H4 (cell line): Measurements from ENCODE around the gene NACC2. TPM values are rescaled to one million over a fixed set of nuclear protein-coding genes. Genes with fewer than 3 reads are reported as not detected.
"Not testable (repeated sequence)": the region's sequence is repeated elsewhere in the genome, so short reads cannot be mapped to it uniquely, and the experiment has no call there.

Source experiments
- DNase-seq: peaks from one replicate; pipeline ENCODE4 v3.0.0-alpha.2; 2015; ENCODE audit warnings: low spot score
- total RNA-seq: library from RNA; depleted of rRNA; stranded (reverse); fragments of >200 nt; shearing (Covaris generic); gene quantifications from 2 replicates; pipeline ENCODE4 v1.2.3, GENCODE V29; 2014

The NACC2 gene
- total RNA-seq, 1 experiment from 2014 or later = 5.6 TPM

DNA sequence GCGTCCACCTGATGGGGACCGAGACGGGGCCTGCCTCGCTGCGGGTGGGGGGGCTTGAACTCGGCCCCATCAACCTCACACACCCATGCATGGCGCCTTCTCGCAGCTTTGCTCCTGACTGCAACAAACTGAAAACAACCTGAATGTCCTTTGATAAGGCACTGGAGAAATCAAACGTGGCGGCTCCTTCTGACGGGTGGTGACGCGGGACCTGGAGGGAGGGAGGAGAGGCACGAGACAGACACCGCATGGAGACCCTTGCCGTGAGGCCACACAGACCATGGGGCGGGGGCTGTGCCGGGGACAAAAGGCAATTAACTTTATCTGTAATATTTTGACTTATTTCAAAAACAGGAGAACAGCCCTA is 48.6 kb downstream of the NACC2 start:
- DNase-seq = no peak

DNA sequence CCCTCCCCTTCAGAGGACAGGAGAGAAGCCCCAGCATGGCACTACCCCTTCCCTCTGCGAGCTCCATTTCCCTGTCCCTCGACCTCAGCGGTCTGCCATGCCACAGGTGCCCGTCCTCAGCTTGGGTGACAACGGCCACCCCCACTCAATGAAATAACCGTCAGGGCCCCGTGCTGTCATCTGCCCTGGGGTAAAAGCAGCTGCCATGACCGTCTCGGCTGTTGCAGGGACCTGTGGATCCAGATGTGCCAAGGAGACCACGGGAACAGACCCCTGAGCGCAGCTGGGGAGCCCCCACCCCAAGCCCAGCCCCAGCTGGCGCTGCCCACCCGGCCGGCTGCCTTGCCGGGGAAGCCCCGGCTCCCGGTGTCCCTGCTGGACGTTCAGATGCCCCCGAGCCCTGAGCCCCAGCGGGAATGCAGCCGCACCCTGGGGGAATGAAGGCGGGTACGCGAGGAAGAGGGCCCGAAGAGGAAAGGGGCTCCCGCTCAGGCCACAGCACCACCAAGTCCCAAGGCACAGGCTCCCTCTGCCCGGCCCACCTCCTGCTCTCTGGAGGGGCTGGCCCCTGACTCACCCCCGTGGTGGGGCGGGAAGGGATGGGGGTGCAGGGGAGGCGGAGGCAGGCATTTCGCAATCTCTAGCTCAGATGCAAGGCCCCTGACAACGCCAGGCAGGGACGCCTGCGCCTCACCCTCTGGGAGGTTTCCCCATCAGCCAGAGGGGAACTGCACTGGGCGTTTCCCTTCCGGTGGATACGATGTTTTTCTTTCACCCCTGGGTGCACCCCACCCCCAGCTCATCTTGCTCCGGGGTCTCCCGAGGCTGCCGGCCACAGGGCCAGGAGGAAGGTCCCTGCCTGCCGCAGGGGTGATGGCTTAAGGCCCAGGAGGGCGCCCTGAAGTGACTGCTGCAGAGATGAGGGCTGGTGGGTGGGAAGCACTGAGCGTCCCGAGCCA is 49.2 kb downstream of the NACC2 start:
- no peak for DNase-seq

DNA sequence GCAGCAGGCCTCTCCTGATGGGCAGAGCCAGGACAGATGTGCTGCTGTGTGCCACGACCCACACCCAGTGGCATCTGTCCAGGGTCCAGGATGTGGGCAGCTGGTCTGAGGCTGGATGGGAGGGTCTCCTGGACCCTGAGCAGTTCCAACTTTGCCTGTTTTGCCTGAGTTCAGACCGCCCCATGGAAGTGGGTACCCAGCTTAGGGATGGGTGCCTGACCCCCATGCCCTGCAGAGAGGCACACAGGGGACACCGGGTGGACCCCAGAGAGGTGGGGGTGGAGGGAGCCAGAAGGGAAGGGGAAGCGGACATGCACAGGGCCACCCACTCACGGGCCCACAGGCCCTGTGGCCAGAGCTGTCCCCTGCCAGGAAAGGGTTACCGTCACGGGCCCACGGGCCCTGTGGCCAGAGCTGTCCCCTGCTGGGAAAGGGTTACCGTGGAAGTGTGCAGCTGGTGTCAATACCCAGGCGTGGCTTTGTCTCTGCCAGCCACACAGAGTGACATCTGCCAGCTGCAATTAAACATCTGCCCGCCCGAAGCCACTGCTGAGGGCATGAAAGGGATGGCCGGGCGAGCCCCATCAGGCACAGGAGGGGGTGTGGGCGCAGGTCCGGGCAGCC is 50.0 kb downstream of the NACC2 start:
- DNase-seq = no peak

DNA sequence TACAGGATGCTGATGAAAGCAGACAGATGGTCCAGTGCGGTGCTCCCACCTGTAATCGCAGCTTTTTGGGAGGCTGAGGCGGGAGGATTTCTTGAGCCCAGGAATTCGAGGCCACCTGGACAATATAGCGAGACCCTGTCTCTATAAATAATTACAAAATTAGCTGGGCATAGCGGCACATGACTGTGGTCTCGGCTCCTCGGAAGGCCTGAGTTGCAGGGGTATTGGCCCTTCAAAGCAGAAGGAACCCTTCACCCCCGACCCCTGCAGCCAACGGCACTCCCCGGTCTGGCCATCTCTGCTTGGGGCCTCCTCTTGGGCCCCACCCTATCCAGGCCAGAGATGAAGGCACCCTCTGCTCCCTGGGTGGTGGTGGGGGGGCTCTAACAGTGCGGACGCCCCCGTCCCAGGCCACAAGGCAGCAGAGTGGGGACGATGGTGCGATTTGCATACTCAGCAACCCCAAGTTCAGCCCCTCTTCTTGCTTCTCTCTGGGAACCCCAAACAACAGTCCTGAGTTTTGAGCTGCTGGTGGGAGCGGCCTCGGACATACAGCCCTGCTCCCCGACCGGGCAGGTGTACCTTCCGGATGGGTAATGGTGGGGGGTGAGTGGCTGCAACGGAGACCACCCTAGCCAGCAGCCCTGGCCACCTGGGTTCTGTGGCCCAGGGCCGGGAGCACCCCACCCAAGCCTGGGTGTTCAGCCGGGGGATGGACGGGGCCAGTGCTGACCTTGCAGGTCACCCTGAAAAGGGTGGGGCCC is 50.7 kb downstream of the NACC2 start:
- DNase-seq = no peak

DNA sequence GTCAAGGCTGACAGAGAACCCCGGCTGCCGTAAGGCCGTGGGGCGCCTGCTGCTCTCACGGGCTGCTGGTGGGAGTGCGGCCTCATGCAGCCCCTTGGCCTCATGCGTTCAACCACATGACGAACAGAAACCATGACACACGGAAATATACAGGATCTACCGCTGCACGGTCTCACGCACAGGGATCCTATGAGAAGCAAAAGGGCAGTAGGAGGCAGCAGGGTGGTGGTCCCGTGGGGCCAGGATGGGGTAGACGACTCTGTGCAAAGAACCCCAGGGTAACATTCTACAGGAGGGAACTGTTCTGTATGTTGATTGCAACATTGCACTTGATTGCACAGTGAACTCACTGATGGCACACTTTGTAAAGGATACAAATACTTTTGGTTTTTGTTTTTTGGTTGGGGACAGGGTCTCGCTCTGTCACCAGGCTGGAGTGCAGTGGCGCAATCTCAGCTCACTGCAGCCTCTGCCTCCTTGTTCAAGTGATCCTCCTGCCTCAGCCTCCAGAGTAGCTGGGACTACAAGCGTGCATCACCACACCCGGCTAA is 51.6 kb downstream of the NACC2 start:
- no peak for DNase-seq

DNA sequence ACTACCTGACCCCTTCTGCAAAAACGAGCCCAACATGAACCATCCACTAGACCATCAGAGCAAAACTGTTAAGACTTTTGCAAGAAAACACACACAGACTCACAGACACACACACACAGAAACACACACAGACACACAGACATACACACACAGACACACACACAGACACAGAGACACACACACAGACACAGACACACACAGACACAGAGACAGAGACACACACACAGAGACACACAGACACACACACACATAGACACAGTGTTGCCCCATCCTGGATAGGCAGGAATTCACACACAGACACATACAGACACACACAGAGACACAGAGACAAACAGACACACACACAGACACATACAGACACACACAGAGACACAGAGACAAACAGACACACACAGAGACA is 52.5 kb downstream of the NACC2 start:
- DNase-seq = no peak

DNA sequence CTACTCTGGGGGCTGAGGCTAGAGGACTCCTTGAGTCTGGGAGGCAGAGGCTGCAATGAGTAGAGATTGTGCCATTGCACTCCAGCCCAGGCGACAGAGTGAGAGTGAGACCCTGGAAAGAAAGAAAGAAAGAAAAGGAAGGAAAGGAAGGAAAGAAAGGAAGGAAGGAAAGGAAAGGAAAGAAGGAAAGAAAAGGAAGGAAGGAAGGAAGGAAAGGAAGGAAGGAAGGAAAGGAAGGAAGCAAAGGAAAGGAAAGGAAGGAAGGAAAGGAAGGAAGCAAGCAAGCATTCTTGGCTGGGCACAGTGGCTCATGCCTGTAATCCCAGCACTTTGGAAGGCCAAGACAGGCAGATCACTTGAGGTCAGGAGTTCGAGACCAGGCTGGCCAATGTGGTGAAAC is 54.2 kb downstream of the NACC2 start:
- not testable (repeated sequence) for DNase-seq

DNA sequence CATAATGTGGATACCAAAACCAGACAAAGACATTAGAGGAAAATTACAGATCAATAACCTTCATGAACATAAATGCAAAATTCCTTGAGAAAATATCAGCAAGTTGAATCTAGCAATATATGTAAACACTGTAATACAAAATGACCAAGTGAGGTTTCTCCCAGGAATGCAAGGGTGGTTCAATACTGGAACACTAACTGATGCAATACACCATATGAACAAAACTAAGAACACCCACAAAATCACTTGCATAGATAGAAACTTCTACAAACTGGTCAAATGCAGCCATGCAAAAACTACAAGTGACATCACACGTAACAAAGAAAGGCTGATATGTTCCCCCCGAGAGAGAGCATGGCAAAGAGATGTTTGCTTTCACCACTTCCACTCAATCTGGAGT is 55.6 kb downstream of the NACC2 start:
- no peak for DNase-seq

DNA sequence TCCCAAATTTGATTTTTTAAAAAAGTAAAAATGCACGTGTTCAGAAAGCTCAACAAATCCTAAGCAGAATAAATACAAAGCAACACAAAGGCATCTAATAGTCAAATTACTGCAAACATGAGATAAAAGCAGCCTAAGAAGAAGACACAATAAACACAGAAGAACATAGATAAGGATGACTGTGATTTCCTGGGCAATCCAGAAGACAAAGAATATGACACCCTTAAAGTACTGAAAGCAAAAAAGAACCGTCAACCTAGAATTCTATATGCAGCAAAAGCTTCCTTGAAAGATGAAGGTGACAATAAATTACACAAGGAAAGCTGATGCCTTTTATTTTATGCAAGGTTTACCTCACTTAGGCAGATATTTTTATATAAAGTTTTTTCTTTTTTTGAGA is 58.2 kb downstream of the NACC2 start:
- DNase-seq = no peak

DNA sequence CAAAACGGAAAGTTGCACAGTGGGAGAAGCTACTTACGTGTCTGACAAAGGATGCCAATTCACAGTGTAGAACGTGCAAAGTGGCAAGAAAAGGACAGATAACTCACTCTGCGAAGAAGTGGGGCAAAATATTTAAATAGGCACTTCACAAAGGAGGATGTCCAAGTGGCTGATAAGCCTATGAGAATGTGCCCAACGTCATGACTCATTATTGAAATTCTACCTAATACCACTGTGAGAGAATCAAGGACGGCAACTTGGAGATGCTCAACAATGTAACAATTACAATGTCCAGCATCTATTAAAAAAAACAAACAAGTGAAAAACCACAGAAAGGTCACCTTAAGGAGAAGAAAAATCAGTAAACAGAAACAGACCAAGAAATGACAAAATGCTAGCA is 59.0 kb downstream of the NACC2 start:
- no peak for DNase-seq

DNA sequence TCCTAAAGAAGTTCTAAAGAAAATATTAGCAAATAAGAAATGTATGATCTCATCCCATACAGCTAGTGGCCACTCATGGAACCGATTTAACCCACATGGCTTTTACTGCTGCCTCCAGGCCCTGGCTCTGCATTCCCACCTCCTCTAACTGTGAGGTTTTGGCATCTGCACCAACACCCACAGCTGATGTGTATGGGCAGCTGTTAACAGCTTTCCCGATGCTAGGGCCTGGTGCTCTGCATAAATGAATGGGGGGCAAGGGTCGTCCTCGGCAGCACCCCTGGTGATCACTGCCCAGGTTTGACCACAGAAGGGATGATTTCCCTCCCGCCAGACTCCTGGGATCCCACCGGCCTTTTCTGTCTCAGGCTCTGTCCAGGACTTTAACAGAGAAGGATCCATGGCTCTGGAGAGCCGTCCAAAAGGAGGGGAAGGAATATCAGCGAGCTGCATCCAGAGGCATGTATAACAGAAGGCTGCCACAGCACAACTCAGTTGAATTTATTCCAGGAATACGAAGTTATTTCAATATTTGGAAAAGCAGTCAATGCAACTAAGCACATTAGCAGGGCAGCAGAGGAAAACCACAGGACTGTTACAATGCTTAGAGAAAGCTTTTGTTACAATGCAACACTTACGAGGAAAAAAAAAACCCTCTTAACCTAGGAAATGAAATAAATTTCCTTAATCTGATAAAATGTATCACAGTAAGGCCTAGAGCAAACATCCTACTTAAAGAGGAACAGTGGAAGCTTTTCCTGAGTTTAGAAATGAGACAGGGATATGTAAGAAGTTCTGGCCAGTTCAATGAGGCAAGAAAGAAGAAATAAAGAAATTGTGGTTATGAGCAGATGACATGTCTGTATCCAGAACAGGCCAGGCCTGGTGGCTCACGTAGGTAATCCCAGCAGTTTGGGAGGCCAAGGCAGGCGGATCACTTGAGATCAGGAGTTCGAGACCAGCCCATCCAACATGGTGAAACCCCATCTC is 63.1 kb downstream of the NACC2 start:
- DNase-seq = no peak

DNA sequence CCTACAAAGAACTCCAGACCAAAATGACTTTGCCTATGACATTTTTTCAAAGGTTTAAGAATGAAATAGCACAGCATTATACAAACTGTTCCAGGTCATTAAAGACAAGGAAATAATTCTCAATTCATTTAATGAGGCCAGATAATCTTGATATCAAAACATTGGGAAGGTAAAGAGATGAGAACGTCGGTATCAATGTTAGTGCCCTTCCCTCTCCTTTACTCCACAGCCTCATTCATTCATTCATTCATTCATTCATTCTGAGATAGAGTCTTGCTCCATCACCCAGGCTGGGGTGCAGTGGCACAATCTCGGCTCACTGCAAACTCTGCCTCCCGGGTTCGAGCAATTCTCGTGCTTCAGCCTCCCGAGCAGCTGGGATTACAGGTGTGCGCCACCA is 64.0 kb downstream of the NACC2 start:
- DNase-seq = no peak

DNA sequence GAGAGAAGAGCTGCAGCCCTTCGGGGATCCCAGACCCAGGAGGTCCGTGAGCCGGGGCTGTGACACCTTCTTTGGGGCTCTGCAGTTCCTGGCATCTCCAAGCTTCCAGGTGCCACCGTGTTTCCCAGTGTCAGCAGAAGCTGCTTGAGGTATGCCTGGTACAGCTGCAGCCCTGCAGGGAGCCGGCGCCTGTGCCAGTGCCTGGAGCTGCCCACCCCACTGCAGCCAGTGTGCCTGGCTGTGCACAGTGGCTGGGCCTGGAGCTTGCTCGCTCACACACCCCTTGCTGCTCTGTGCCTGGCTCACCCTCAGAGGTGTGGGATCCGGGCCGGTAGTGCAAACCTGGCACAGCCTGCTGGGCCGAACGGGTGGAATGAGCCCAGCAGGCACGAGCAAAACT is 65.5 kb downstream of the NACC2 start:
- no peak for DNase-seq

DNA sequence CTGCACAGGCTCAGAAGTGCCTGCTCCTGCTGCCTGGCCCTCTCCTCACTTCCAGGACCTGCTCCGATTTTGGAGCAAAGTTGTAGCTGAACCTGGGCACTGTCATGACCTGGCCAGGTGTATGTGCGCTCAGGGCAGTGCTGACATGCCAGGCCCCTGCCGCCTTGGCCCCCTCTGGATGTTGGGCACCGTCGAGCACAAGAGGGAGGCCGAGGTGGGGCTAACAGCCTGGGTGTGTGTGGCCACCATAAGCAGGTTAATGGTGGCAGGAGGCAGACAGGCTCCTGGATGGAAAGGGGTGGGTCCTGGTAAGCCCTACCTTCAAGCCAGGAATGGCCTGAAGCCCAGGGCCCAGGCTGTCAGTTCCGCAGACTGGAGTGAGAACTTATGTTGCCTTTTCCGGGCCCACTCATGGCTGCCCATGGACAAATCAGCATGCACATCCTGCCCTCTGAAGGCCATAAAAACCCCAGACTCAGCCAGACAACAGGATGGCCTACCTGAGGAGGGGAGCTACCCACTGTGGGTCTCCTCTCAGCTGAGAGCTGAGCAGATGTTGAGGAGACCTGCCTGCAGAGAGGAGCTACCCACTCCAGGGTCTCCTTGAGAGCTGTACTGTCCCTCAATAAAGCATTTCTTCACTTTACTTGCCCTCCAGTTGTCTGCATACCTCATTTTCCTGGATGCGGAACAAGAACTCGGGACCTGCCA is 66.2 kb downstream of the NACC2 start:
- DNase-seq = no peak

DNA sequence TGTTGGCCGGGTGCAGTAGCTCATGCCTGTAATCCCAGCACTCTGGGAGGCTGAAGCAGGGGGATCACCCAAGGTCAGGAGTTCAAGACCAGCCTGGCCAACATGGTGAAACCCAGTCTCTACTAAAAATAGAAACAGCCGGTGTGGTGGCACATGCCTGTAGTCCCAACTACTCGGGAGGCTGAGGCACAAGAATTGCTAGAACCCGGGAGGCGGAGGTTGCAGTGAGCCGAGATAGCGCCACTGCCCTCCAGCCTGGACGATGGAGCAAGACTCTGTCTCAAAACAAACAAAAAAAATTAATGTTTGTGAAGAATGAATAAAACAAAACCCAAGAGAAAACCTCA is 68.2 kb downstream of the NACC2 start:
- not testable (repeated sequence) for DNase-seq

DNA sequence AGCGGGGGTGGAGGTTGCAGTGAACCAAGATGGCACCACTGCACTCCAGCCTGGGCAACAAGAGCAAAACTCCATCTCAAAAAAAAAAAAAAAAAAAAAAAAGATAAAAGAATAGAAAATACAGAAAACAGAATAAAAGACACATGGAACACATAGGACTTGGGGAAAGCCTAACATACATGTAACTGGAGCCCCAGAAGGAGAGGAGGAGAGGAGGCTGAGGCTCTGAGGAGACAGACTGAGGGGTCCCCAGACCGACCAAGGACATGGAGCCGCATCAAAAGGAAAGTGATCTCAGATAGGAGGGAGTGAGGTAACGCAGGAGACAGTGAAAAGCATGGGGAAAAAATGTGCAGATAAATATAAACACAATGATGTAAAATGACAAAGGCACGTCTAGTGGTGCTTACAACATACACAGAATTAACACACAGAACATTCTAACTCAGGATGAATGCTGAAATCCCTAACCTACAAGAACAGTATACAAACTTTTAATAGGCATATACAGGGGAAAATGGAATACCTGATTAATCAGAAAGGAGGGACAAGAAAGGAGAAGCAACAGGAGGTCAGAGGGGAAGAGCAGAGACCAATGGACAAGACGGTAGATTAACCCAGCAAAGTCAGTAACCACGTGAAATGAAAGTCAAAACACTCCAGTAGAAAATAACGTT is 68.7 kb downstream of the NACC2 start:
- no peak for DNase-seq

DNA sequence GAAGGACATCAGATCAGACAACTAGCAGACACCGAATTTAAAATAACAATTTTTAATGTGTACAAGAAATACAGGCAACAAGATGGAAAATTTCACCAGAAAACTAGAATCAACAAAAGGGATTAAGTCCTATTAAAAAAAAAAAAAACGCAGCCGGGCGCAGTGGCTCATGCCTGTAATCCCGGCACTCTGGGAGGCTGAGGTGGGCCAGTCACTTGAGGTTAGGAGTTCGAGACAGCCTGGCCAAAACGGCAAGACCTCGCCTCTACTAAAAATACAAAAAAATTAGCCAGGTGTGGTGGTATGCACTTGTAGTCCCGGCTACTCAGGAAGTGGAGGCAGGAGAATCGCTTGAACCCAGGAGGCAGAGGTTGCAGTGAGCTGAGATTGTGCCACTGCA is 69.6 kb downstream of the NACC2 start:
- no peak for DNase-seq

DNA sequence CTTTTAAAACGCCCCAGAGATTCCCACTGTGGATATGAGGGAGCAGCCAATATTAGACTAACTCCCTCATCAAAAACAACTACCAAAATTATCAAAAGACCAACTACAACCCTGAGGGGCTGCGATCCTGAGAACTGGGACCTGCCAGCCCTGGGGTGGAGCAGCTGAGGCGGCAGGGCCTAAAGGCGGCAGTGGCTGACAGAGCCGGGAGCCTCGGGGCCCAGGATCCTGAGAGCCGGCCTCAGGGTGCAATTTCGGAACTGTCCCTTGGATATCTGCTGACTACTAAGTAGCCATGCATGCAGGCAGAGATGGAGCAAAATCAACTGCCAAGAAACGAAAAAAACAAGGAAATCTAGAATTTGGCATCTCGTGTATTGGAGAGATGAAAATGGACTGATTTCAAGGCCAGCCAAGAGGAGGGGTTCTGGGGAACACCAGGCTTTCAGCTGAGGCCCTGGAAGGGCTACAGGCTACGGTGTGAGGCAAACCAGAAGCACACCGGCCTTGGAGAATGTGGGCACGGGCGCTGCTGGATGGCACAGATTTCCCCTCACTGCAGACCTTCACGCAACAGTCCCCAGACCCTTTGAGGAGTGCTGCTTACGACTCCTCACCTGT is 70.3 kb downstream of the NACC2 start:
- DNase-seq = no peak

DNA sequence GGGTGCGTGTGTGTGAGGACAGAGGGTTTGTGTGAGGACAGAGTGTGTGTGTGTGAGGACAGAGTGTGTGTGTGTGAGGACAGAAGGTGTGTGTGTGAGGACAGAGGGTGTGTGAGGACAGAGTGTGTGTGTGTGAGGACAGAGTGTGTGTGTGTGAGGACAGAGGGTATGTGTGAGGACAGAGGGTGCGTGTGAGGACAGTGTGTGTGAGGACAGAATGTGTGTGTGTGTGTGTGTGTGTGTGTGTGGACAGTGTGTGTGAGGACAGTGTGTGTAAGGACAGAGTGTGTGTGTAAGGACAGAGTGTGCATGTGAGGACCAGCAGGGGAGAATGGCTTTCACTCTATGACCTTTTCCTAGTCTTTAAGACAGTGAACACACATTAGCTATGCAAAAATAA is 70.8 kb downstream of the NACC2 start:
- no peak for DNase-seq
